Measurements from ENCODE around the gene SYT14. TPM values are rescaled to one million over a fixed set of nuclear protein-coding genes. Genes with fewer than 3 reads are reported as not detected.
"Not testable (repeated sequence)": the region's sequence is repeated elsewhere in the genome, so short reads cannot be mapped to it uniquely, and the experiment has no call there.

The SYT14 gene
- total RNA-seq, 1 donor from 2014 or later = 0.03 TPM

DNA sequence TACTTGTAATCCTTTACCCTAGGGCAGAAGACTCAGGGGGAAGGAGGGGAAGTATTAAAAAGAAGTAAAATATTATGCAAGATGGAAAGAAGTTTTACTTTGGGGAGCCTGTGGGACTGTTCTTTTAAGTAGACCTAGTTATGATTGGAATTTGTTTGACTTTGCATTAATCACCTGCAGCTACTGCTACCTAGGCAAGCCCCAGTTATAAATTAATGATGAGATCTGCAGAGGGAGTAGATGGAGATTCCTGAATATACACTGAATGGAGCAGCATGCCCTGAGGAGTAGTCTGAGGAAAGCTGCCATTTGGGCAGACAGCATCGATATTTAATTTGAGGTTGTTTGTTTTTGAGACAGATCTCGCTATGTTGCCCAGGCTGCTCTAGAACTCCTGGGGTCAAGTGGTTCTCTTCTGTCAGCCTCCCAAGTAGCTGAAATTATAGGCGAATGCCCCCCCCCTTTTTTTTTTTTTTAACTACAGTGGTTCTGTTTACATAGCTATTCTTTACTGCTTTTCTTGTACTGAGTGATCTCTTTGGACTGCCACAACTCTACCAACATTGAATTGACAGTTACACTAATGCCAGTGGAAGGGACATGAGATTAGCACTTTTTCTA lies 213.1 kb downstream of the SYT14 start:
- intact Hi-C loops (cut with DNase I) = no loop called here
- Histone ChIP-seq H3K27me3 (no peaks in the 10 kb centered on the region), H3K4me3 (no peak overlapping the region), H3K27ac (no peak overlapping the region), H3K36me3 (no peaks in the 10 kb centered on the region), H3K4me1 (no peaks in the 10 kb centered on the region), H3K9me3 (no peaks in the 10 kb centered on the region)
- TF ChIP-seq, protein P1, sequence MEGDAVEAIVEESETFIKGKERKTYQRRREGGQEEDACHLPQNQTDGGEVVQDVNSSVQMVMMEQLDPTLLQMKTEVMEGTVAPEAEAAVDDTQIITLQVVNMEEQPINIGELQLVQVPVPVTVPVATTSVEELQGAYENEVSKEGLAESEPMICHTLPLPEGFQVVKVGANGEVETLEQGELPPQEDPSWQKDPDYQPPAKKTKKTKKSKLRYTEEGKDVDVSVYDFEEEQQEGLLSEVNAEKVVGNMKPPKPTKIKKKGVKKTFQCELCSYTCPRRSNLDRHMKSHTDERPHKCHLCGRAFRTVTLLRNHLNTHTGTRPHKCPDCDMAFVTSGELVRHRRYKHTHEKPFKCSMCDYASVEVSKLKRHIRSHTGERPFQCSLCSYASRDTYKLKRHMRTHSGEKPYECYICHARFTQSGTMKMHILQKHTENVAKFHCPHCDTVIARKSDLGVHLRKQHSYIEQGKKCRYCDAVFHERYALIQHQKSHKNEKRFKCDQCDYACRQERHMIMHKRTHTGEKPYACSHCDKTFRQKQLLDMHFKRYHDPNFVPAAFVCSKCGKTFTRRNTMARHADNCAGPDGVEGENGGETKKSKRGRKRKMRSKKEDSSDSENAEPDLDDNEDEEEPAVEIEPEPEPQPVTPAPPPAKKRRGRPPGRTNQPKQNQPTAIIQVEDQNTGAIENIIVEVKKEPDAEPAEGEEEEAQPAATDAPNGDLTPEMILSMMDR (IDR thresholded peaks at IDR 0.05) = no peak
- ATAC-seq (no peak), DNase-seq (no peak)

DNA sequence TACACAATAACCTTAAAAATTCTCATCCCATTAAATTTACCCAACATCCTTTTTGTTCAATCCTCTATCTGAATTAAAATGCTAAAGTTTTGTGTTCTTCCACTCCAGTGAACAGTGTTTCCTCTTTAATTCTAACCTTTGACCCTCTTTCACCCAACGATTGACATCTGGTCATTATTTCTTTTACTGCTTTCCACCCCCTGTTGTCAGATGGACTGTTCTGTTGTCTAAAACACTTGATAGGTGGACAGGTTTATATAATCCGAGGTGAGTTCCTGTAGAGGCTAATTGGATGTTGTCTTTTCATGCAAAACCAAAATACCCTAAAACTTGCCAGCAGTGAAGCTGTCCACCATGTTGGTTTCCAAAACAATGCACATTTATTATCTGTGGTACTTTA lies 221.2 kb downstream of the SYT14 start:
- intact Hi-C loops (cut with DNase I) = no loop called here
- no peak for DNase-seq
- H3K27ac ChIP-seq = no peak overlapping the region
- H3K9me3 ChIP-seq = no peaks in the 10 kb centered on the region
- TF ChIP-seq, protein P1 (IDR thresholded peaks at IDR 0.05) = no peak
- H3K27me3 ChIP-seq = no peaks in the 10 kb centered on the region
- no peak for ATAC-seq
- no peaks in the 10 kb centered on the region for H3K4me1 ChIP-seq
- no peak overlapping the region for H3K4me3 ChIP-seq
- no peaks in the 10 kb centered on the region for H3K36me3 ChIP-seq

DNA sequence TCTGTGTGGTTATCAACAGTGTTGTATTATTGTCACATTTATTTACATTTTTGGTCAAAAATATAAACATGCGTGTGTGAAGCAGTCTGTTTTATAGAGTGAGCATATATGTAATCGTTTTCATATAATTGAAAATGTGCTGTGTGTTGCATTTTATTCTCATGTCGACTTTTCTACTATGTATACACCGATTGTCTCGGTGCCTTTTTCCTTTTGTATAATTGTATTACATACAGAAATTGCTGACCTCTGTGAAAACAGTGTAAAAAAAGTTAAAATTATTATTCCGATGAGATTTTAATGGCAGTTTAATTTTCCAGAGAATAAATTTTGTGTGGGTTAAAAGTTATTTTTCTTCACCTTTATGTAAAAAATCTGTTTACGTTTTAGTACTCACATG lies 232.2 kb downstream of the SYT14 start:
- no peaks in the 10 kb centered on the region for H3K4me1 ChIP-seq
- TF ChIP-seq, protein P1 (IDR thresholded peaks at IDR 0.05) = no peak
- intact Hi-C loops (cut with DNase I) = no loop called here
- H3K27me3 ChIP-seq = peaks cover 6% of the 10 kb centered on the region
- H3K4me3 ChIP-seq = no peak overlapping the region
- ATAC-seq = no peak
- H3K9me3 ChIP-seq = no peaks in the 10 kb centered on the region
- no peak for DNase-seq
- no peaks in the 10 kb centered on the region for H3K36me3 ChIP-seq
- no peak overlapping the region for H3K27ac ChIP-seq

DNA sequence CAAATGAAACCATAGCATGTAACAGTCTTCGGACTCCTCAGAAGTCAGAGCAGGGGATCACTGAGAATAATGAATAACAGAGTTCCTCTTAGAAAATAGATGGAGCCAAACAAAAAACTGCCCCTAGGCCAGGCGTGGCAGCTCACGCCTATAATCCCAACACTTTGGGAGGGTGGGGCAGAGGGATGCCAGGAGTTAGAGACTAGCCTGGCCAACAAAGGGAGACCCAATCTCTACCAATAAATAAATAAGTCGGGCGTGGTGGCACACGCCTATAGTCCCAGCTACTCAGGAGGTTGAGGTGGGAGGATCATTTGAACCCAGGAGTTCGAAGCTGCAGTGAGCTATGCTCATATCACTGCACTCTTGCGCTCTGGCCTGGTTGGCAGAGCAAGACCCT lies 236.1 kb downstream of the SYT14 start:
- no peaks in the 10 kb centered on the region for H3K36me3 ChIP-seq
- TF ChIP-seq, protein P1 (IDR thresholded peaks at IDR 0.05) = no peak
- intact Hi-C loops (cut with DNase I) = no loop called here

DNA sequence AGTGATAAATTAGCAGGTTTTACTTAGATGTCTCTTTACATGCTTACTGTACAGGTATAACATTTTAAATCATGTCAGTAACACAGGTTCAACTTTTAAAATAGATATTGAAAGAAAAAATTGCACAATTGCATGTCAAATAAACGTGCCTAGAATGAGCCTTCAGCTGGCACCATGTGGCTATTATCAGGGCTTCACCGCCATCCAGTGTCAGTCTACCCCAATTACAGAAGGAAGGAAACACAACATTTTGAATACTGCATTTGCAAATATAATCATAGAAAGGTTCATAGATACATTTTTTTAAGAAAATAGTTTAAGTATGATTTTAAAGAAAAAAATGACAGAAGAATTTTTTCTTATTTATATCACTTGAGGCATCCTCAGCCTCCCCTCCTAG lies 247.0 kb downstream of the SYT14 start:
- Histone ChIP-seq H3K4me3 (no peak overlapping the region), H3K9me3 (no peaks in the 10 kb centered on the region), H3K36me3 (no peaks in the 10 kb centered on the region), H3K27ac (no peak overlapping the region), H3K27me3 (no peaks in the 10 kb centered on the region), H3K4me1 (no peaks in the 10 kb centered on the region)
- intact Hi-C loops (cut with DNase I) = no loop called here
- ATAC-seq (no peak), DNase-seq (no peak)
- TF ChIP-seq, protein P1 (IDR thresholded peaks at IDR 0.05) = no peak

More for the DNA sequence above, 236.1 kb downstream of the SYT14 start:
- no peaks in the 10 kb centered on the region for H3K4me1 ChIP-seq
- no peak for ATAC-seq
- no peak overlapping the region for H3K27ac ChIP-seq
- H3K9me3 ChIP-seq = no peaks in the 10 kb centered on the region
- no peak for DNase-seq
- no peak overlapping the region for H3K4me3 ChIP-seq
- peaks cover 6% of the 10 kb centered on the region for H3K27me3 ChIP-seq

DNA sequence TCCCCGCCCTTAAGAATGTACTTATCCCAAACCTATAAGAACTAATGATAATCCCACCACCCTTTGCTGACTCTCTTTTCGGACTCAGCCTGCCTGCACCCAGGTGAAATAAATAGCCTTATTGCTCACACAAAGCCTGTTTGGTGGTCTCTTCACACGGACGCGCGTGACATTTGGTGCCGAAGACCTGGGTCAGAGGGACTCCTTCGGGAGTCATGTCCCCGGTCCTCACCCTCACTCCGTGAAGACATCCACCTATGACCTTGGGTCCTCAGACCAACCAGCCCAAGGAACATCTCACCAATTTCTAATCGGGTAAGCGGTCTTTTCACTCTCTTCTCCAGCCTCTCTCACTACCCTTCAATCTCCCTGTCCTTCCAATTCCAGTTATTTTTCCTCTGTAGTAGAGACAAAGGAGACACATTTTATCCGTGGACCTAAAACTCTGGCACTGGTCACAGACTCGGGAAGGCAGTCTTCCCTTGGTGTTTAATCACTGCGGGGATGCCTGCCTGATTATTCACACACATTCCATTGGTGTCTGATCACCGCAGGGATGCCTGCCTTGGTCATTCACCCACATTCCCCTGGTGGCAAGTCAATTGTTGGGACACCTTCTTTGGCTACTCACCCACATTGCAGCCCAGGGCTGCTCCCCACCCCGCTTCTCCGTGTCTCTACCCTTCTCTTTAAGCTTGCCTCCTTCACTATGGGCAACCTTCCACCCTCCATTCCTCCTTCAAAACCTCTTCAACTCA lies 250.0 kb downstream of the SYT14 start:
- H3K27ac ChIP-seq; intact Hi-C loops (cut with DNase I); H3K4me1 ChIP-seq; H3K36me3 ChIP-seq; H3K4me3 ChIP-seq; ATAC-seq; H3K27me3 ChIP-seq; DNase-seq; H3K9me3 ChIP-seq: not testable (repeated sequence)

All from upper lobe of right lung (tissue), 1 donor.